GM21723 (cell line): ENCODE data around the gene VASH1.

ENCODE experiments used
- ATAC-seq: cut with Tn5 transposase; IDR thresholded peaks from one replicate; pipeline ENCODE4 v1.9.1; 2021; ENCODE audit warnings: mild to moderate bottlenecking, moderate library complexity; ENCODE audit not compliant: unreplicated experiment

VASH1 gene

GRCh38 chr14:76770521-76771436 lies 9.5 kb downstream of the VASH1 start:
- ATAC-seq: no peak

GRCh38 chr14:76771437-76771980 lies 10.2 kb downstream of the VASH1 start:
- ATAC-seq: no peak

DNA sequence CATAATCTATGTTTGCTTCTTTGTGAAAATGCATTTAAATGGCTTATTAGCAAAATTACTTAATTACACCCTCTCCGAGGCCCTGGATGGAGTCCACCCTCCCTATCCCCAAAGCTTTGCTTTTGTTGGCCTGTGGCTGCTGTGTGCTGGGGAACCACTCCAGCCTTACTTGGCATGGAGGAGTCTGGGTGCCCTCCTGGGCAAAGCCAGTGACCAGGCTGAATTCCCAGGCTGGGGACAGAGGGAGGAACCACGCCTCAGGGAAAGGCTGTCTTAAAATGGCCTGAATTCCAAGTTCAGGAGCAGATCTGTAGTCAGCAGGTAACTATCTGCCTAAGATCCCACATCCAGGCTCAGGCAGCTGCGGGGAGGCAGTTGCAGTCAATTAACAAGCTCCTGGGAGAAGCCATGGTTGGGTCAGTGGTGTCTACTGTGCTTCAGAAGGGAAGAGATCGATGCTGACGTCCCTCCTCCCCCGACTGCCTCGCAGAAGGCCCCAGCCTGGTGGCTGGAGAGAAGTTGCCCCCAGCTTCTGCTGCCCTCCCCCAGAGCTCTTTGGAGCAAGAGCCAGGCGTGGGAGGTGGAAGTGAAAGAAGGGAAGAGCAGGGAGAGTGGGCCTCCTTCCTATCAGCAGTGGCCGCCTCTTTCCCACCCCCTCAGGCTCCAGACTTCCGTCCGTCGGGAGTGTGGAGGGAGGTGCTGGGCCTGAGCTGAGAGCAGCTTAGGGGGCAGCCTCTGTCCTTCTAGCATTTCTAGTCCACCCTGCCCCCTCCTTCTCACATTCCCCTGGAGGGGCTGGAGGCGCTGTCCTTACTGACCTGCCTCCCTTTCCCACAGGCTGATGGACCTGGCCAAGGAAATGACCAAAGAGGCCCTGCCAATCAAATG lies 11.3 kb downstream of the VASH1 start:
- ATAC-seq: no peak

- no peak for ATAC-seq
These were observed 12.1 kb downstream of the VASH1 start for GRCh38 chr14:76773188-76773885.

- no peak for ATAC-seq
These were observed 12.9 kb downstream of the VASH1 start for GRCh38 chr14:76773956-76774820.

GRCh38 chr14:76774821-76775694 lies 13.8 kb downstream of the VASH1 start:
- no peak for ATAC-seq

DNA sequence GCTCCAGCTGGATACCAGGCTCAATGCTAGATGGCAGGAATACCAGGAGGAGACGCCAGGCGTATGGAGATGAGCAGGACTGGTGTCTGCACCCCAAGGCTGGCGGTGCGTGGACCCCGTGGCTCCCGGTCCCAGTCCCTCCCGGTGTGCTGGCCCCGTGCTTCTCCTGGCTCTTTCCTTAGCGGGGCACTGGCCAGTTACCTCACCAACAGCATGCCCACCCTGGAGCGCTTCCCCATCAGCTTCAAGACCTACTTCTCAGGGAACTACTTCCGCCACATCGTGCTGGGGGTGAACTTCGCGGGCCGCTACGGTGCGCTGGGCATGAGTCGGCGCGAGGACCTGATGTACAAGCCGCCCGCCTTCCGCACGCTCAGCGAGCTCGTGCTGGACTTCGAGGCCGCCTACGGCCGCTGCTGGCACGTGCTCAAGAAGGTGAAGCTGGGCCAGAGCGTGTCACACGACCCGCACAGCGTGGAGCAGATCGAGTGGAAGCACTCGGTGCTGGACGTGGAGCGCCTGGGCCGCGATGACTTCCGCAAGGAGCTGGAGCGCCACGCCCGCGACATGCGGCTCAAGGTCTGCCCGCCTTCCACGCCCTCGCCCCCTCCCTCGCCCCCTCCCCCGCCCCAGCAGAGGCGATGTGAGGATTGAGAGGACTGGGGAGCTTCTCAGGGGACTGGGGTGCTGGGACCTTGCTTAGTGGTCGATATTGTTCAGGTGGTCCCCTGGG lies 14.6 kb downstream of the VASH1 start:
- no peak for ATAC-seq

DNA sequence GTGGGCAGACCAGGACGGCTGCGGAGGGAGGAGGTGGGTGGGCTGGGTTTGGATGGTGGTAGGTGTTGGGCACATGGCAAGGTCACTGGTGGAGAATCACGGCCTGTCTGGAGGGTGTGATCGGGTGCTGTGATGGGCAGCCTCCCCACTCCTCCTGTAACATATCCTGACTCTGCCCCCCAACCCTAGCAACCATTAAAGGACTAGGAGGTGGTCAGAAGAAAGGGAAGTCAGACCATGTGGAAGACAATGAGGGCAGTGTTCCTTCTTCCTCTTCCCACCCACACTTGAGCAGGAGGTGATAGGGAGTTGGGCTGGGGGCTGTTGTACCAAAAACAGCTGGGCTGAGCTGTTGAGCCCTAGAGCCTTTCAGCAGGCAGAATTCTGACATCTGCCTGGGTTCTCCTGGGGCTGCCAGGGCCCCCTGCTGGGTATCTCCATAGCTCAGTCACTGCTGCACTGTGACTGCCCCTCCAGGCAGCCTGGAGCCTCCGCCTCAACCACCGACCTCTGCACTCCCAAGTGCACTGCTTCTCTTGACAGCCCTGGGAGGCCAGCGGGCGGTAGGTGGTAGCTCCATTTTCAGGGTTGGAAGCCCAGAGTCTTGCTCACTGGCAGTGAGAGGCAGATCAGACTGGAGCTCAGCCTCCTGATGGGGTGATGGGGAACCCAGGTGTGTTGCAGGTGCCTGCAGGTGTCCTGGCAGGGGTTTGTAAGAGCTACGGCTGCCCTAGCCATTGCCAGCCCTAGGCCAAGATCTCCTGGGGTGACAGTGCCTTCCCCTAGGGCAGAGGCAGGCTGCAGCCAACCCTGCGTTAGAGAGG lies 15.4 kb downstream of the VASH1 start:
- no peak for ATAC-seq

DNA sequence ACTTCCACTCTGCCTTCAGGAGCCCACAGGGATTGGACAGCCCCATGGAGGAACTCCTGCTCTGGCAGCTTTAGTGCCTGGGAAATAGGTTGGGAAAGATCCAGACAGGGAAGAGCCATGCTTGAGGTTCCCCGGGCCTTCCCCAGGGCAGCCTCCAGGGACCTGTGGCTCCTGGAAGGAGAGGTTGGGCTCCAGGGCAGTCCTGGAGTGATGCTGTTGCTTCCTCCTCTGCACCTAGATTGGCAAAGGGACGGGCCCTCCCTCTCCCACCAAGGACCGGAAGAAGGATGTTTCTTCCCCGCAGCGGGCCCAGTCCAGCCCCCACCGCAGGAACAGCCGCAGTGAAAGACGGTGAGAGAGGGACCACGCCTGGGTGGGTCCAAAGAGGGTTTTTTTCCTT lies 16.5 kb downstream of the VASH1 start:
- ATAC-seq: no peak

DNA sequence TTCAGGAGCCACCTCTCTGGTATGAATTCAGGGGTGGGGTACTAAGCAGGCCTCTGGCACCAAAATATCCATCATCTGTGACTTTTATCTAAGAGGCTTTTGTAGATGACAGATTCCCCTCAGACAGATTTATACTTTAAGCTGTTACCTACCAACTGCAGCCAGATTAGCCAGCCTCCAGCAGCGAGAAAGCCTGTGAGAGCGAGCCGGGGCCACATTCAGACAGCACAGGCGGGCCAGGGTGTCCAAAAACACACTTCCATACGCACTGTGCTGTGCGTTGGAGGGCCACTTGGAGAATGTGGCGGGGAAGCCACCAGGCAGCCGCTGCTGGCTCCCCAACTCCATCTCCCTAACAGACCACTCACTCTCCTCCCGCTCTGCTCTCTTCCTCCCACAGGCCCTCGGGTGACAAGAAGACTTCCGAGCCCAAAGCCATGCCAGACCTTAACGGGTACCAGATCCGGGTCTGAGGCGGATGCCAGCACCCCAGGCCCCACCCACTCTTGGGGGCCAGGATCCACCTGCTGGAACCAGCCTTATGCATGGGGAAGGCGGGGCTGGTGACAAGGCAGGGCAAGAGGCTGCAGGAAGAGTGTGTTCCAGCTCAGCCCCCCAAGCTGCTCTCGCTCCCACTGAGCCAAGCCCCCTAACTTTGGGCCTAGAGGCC lies 17.4 kb downstream of the VASH1 start:
- ATAC-seq: no peak

DNA sequence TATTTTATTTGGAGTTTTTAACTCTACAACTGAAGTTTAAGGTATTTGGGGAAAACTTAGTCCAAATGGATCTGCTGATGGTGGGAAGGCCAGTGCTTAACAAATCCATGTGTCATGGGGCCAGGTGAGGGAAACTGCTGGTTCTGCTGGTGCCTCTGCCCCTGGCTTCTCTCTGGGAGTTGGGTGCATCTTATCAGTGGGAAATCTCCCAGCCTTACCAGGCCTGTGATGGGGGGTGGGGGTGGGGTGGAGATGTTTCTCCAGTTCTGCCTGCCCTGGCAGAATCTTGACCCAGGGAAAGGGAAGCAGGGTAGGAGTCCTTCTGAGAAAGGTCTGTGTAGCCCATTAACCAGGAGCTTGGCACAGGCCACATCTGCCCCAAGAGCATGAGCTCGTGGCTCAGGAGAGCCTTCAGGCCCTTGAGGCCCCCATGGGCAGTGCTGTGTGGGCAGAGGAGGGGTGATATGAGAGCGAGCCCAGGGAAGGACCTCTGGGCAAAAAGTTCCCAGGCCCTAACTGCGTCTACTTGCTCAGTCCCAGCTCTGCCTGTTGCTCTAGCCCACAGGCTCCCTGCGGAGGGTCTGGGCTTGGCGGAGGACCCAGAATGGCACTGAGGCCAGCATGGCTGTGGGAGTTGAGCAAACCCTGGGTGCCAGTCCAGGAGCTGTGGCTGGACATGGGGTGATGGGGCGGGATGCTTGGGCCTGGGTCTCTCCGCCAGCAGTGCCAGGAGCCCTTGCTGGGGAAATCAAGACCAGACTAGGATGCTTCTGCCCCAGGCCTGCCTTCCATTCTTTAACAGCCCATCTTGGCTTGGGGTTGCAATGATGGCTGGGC lies 18.2 kb downstream of the VASH1 start:
- ATAC-seq: no peak

- ATAC-seq: no peak
These were observed 18.7 kb downstream of the VASH1 start for GRCh38 chr14:76780058-76780345.

DNA sequence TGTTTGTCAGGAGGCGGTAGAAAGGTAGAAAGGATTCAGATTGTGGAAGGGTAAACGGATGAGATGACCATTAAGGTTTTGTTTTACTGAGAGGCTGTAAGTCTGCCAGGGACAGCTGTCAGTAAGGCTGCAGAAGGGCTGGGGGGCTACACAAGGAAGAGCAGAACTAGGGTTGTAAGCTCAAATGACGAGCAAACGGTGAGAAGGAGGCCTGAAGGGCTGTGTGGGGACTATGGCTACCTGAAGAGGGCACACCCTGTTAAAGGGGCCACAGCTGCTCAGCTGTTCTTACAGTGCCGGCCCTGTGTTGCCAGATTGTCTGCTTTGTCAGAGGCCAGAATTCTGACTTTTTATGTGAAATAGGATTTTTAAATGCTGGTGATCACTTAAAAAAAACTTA lies 19.1 kb downstream of the VASH1 start:
- no peak for ATAC-seq

DNA sequence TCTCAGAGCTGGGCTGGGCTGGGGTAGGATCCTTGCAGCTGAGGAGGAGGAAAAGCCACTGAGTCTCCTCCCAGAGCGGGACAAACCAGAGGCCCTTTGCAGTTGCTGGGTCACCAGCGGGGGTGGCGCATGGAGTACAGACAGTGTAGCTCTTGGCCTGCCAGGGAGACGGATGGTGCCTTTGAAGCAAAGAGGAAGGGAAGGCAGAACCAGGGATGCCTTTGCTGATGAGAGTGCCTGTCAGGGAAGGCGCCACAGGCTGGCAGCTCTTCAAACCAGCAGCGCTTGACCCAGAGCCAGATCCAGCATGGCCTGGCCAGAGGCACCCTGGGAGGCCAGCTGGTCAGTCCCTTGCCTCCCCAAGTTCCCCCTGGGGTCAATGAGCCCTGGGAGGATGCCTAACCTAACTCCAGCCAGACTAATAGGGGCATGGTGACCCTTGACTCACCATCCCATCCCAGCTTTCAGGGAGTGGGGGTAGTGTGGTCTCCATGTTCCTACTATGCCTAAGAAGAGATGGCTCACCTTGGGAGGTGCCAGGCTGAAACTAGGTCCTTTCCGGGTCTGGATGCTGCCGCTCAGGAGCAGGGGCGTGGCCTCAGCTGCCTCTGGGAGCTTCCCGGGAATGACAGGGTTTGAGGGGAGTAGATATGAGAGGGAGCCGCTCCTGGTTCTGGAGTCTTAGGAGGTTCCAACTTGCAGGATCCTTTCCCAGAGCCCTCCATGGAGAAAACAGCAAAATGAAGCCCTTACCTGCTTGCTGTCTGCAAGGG lies 19.8 kb downstream of the VASH1 start:
- no peak for ATAC-seq

DNA sequence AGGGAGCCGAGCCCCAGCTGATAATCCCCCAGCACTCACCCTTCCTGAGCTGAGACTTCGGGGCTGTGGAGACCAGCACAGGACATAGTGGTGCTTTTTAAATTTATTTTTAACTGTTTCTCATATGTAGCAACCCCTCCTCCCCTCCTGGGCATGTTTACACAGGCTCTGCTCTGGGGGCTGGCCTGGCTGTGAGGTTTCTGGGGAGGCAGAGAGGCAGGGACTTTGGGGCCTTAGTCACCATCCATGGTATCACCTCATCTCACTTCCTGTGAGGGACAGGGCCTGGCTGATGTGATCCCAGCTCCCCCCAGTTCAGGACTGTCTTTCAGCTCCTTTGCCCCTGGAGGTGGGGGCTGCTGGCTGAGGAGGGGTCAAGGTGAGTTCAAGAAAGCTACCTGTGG lies 20.4 kb downstream of the VASH1 start:
- no peak for ATAC-seq
